IMR-90 (cell line): ENCODE data around the gene RNF114. TPM values are rescaled to one million over a fixed set of nuclear protein-coding genes. Genes with fewer than 3 reads are reported as not detected.

Experiments used
- ATAC-seq: fragments of 200-7000 bp; cut with Tn5 transposase; 2 replicates; pipeline ENCODE4 v1.9.1; 2020; ENCODE audit warnings: low read depth, mild to moderate bottlenecking, moderate library complexity
- BruUV-seq: library from RNA; stranded (reverse); fragments of 400-500 nt; replicated peaks from 2 replicates; lab custom pipeline; 2021; lab: Mats Ljungman, UMichigan
- CTCF ChIA-PET: fragments of 300-600 bp; formaldehyde crosslinking; extraction: SDS; loops from one replicate; lab custom pipeline; 2021; ENCODE audit warnings: antibody characterized with exemption; lab: Yijun Ruan, JAX
- POLR2A ChIA-PET: fragments of 300-600 bp; sonication (Branson Sonifier 250); formaldehyde crosslinking; loops from one replicate; lab custom pipeline; 2022; ENCODE audit warnings: antibody characterized with exemption; ENCODE audit not compliant: unreplicated experiment; lab: Charles Lee
- DNase-seq: peaks from one replicate; pipeline ENCODE4 v3.0.0; 2013
- H2AFZ ChIP-seq: replicated peaks from 2 replicates; pipeline ENCODE3; 2013; ENCODE audit warnings: low read length, mild to moderate bottlenecking; ENCODE audit not compliant: poor library complexity
- H2AK5ac ChIP-seq: 2 replicates; pipeline ENCODE4 v1.6.1; 2013; ENCODE audit warnings: low read depth, low read length, inconsistent platforms
- H2AK9ac ChIP-seq: replicated peaks from 2 replicates; pipeline ENCODE3; 2013; ENCODE audit warnings: mild to moderate bottlenecking, low read depth, low read length, moderate library complexity; ENCODE audit not compliant: poor library complexity
- H2BK120ac ChIP-seq: 2 replicates; pipeline ENCODE4 v1.6.1; 2013; ENCODE audit warnings: low read depth, low read length, inconsistent platforms
- H2BK15ac ChIP-seq: 3 replicates; pipeline ENCODE4 v1.6.1; 2013; ENCODE audit warnings: low read depth, low read length, inconsistent platforms
- H2BK20ac ChIP-seq: 2 replicates; pipeline ENCODE4 v1.6.1; 2013; ENCODE audit warnings: low read depth, mild to moderate bottlenecking, inconsistent platforms, low read length, moderate library complexity
- H2BK5ac ChIP-seq: 2 replicates; pipeline ENCODE4 v1.6.1; 2013; ENCODE audit warnings: mild to moderate bottlenecking, low read depth, low read length, inconsistent platforms; ENCODE audit not compliant: poor library complexity, severe bottlenecking
- H3K14ac ChIP-seq: replicated peaks from 2 replicates; pipeline ENCODE4 v1.6.1; 2013; ENCODE audit warnings: low read depth, low read length, inconsistent platforms
- H3K18ac ChIP-seq: 2 replicates; pipeline ENCODE4 v1.6.1; 2013; ENCODE audit warnings: low read depth, low read length, control low read depth
- H3K23ac ChIP-seq: 2 replicates; pipeline ENCODE4 v1.6.1; 2013; ENCODE audit warnings: low read depth, low read length, inconsistent platforms
- H3K27ac ChIP-seq: 2 replicates; pipeline ENCODE4 v1.5.1; 2013; ENCODE audit warnings: mild to moderate bottlenecking, control low read depth, low read length; ENCODE audit not compliant: insufficient read depth
- H3K27me3 ChIP-seq: 2 replicates; pipeline ENCODE4 v1.6.1; 2013; ENCODE audit warnings: low read length; ENCODE audit not compliant: control insufficient read depth, insufficient read depth
- H3K36me3 ChIP-seq: 2 replicates; pipeline ENCODE4 v1.6.1; 2013; ENCODE audit warnings: low read length, mixed read lengths; ENCODE audit not compliant: control insufficient read depth, insufficient read depth
- H3K4ac ChIP-seq: 2 replicates; pipeline ENCODE4 v1.6.1; 2013; ENCODE audit warnings: low read depth, low read length, inconsistent platforms
- H3K4me1 ChIP-seq: 2 replicates; pipeline ENCODE4 v1.6.1; 2013; ENCODE audit warnings: low read length, mixed read lengths; ENCODE audit not compliant: control insufficient read depth, insufficient read depth
- H3K4me2 ChIP-seq: 2 replicates; pipeline ENCODE4 v1.6.1; 2013; ENCODE audit warnings: low read depth, mild to moderate bottlenecking, control low read depth, low read length, moderate library complexity
- H3K4me3 ChIP-seq: 2 replicates; pipeline ENCODE4 v1.5.1; 2013; ENCODE audit warnings: low read depth, mild to moderate bottlenecking, control low read depth, low read length, moderate library complexity; ENCODE audit not compliant: insufficient read depth
- H3K56ac ChIP-seq: 2 replicates; pipeline ENCODE4 v1.6.1; 2013; ENCODE audit warnings: low read length, inconsistent platforms; ENCODE audit not compliant: insufficient read depth; ENCODE audit errors: extremely low read depth
- H3K79me1 ChIP-seq, 2 experiments: 2 replicates each; pipeline ENCODE4 v1.6.1; 2013; ENCODE audit warnings: low read length in 2 of 2, inconsistent platforms in 1 of 2, low read depth in 1 of 2
- H3K9ac ChIP-seq: 2 replicates; pipeline ENCODE4 v1.6.1; 2013; ENCODE audit warnings: low read depth, low read length, control low read depth
- H3K9me1 ChIP-seq: 2 replicates; pipeline ENCODE4 v1.6.1; 2013; ENCODE audit warnings: low read length, inconsistent platforms; ENCODE audit not compliant: insufficient read depth
- H3K9me3 ChIP-seq: 2 replicates; pipeline ENCODE4 v1.6.1; 2013; ENCODE audit warnings: low read length; ENCODE audit not compliant: control insufficient read depth, insufficient read depth
- H4K20me1 ChIP-seq: 2 replicates; pipeline ENCODE4 v1.6.1; 2013; ENCODE audit warnings: low read length, inconsistent platforms; ENCODE audit not compliant: insufficient read depth
- H4K5ac ChIP-seq: 2 replicates; pipeline ENCODE4 v1.6.1; 2013; ENCODE audit warnings: mild to moderate bottlenecking, low read depth, low read length, control low read depth
- H4K8ac ChIP-seq, 2 experiments: 2 replicates each; pipeline ENCODE4 v1.6.1; 2013; ENCODE audit warnings: low read depth in 2 of 2, low read length in 2 of 2, control low read depth in 1 of 2, inconsistent platforms in 1 of 2
- H4K91ac ChIP-seq: 2 replicates; pipeline ENCODE4 v1.6.1; 2013; ENCODE audit warnings: low read depth, low read length, inconsistent platforms; ENCODE audit not compliant: insufficient read depth
- CEBPB ChIP-seq: IDR thresholded peaks from 2 replicates; pipeline ENCODE4 v1.6.1; 2012; ENCODE audit warnings: low read depth, low read length, improper control_type of control experiment
- SMC3 ChIP-seq: fragments of 150-350 bp; IDR thresholded peaks from 2 replicates; pipeline ENCODE4 v1.6.1; 2016; ENCODE audit warnings: low read depth, mild to moderate bottlenecking, antibody characterized with exemption, low read length, moderate library complexity
- WGBS, 2 experiments: methylation state at CpG; one replicate each; pipeline versions ENCODE4 v1.1.5 to v1.1.7; 2013; ENCODE audit warnings: missing lambda C conversion rate in 2 of 2; ENCODE audit not compliant: insufficient read length in 1 of 2; ENCODE audit errors: extremely low coverage in 2 of 2; 5-methylcytosine and 5-hydroxymethylcytosine counted together
- dilution Hi-C: fragments of 300-500 bp; cut with HindIII; formaldehyde crosslinking; loops from one replicate; pipeline ENCODE4 v1.14.3; 2018; ENCODE audit warnings: low sequenced_read_pairs; ENCODE audit not compliant: unreplicated experiment
- in situ Hi-C: fragments of 300-500 bp; cut with MboI; formaldehyde crosslinking; loops from 3 replicates; pipeline ENCODE4 v1.14.3; 2019; ENCODE audit warnings: low sequenced_read_pairs, inconsistent platforms, mixed read lengths
- intact Hi-C: fragments of 100-400 bp; cut with micrococcal nuclease; formaldehyde crosslinking; loops from 2 replicates; pipeline ENCODE4 v1.10.0; 2022
- polyA plus RNA-seq, 3 experiments: library from polyadenylated mRNA; depleted of rRNA; stranded (reverse); fragments of >200 nt; gene quantifications; 2 replicates each; pipeline ENCODE4 v1.2.3, GENCODE V29; 2012; ENCODE audit warnings: low replicate concordance in 1 of 3
- total RNA-seq: library from RNA; depleted of rRNA; stranded (reverse); fragments of >200 nt; gene quantifications from 2 replicates; pipeline ENCODE4 v1.2.3, GENCODE V29; 2012

RNF114 gene
- total and polyA plus RNA-seq, 2 of the 4 experiments (the other 2 are of a cell fraction): 44.6 to 62.3 TPM

DNA sequence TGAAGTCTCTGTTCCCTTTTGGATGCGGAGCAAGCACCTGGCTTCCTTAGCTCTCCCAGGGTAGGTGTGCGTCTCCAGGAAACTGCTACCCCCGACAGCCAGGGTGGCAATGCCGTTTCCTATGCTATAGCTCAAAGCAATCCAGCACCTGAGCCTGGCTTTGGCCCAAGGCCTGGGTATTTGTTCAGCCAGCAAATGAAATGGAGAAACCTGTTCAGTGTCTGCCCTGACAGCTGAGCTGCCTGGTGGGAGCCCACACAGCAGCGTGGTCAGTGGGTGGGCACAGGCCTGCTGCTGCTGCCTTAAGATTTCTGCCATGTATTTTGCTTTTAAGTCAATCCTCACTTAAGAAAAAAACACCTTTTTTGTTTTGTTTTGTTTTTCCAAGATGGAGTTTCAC, 34.6 kb upstream of the RNF114 start:
- BruUV-seq: no TSS peak
- no peak for TF ChIP-seq CEBPB
- TF ChIP-seq SMC3: no peak
- Histone ChIP-seq H3K79me1 (peaks cover 3 to 38% of the 10 kb centered on the region in 2 experiments), H2BK120ac (no peak overlapping the region), H4K20me1 (peaks cover 22% of the 10 kb centered on the region), H4K5ac (no peak overlapping the region), H2AFZ (no peak overlapping the region), H3K4me3 (no peak overlapping the region), H3K23ac (no peak overlapping the region), H3K4me1 (peaks cover 6% of the 10 kb centered on the region), H3K56ac (no peak overlapping the region), H3K14ac (no peak overlapping the region), H4K8ac (no peak overlapping the region), H3K9ac (no peak overlapping the region), H4K91ac (peak overlapping the region; percentile 39; the same call in 1 of the 2 replicates), H2BK20ac (no peak overlapping the region), H2BK15ac (no peak overlapping the region), H3K18ac (no peak overlapping the region), H3K27me3 (no peaks in the 10 kb centered on the region), H3K4me2 (no peak overlapping the region), H3K9me3 (no peaks in the 10 kb centered on the region), H2AK9ac (no peak overlapping the region), H3K9me1 (peaks cover 7% of the 10 kb centered on the region), H3K4ac (no peak overlapping the region), H2AK5ac (no peak overlapping the region), H3K36me3 (peaks cover 28% of the 10 kb centered on the region), H3K27ac (no peak overlapping the region), H2BK5ac (no peak overlapping the region)
- dilution Hi-C loops (no loop called here), in situ Hi-C loops (no loop called here), intact Hi-C loops (no loop called here)
- CTCF ChIA-PET: no interaction called here
- 96% methylated on average over 3 of the region's 5 CpGs; no CpG with 5 or more reads in 1 of the 2 experiments for WGBS, 2 experiments
- no peak for ATAC-seq
- POLR2A ChIA-PET: no interaction called here
- no peak for DNase-seq
